ENCODE results near the gene PROX1.
"Not testable (repeated sequence)": the region's sequence is repeated elsewhere in the genome, so short reads cannot be mapped to it uniquely, and the experiment has no call there.

- not testable (repeated sequence) for TF ChIP-seq POLR2AphosphoS5, CTCF, POLR2A (IDR thresholded peaks at IDR 0.05)
Measured at GRCh38 chr1:214089003-214089402, 101.2 kb downstream of the PROX1 start.

Data from breast epithelium (tissue), 3 donors.